GM21723 (cell line): ENCODE measurements around the gene THBS3.
"Not testable (repeated sequence)": the region's sequence is repeated elsewhere in the genome, so short reads cannot be mapped to it uniquely, and the experiment has no call there.

Experiments used
- ATAC-seq: cut with Tn5 transposase; IDR thresholded peaks from one replicate; pipeline ENCODE4 v1.9.1; 2021; ENCODE audit warnings: mild to moderate bottlenecking, moderate library complexity; ENCODE audit not compliant: unreplicated experiment

THBS3 gene

DNA sequence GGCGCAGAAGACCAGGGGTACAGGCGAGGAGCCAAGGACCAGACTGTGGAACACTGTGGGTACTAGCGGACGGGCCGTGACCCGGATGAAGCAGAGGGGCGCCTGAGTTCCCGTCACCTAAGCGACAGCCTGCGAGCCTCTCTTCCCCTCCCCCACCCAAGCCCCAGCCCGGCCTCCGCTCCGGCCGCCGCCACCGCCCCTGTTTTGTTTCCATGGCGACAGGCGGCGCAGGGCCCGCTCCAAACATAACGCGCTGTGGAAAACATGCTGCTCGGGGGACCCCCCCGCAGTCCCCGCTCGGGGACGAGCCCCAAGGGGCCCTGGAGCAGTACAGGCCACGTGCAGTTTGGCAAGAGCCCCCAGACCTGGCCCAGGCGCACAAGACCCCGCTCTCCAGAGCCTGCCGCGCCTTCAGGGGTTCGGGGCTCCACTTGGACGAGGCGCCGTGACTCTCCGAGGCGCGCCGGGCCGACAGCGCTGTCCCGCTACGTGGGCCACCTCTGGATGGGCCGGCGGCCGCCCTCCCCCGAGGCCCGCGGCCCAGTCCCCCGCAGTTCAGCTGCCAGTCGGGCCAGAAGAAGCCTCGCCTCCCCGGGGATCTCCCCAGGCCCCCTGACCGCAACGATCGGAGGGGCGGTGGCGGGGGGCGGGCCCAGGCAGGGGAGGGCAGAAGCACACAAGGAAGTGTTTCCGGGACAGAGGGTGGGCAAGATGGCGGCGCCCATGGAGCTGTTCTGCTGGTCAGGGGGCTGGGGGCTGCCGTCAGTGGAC lies 1.0 kb upstream of the THBS3 start, which contains the start of gene MTX1:
Gene MTX1, plus strand, starts transcription at position 155 of the 771 bp plus-strand sequence. Its CDS starts 110 bp downstream, at position 265.
- ATAC-seq: peak; percentile 75

DNA sequence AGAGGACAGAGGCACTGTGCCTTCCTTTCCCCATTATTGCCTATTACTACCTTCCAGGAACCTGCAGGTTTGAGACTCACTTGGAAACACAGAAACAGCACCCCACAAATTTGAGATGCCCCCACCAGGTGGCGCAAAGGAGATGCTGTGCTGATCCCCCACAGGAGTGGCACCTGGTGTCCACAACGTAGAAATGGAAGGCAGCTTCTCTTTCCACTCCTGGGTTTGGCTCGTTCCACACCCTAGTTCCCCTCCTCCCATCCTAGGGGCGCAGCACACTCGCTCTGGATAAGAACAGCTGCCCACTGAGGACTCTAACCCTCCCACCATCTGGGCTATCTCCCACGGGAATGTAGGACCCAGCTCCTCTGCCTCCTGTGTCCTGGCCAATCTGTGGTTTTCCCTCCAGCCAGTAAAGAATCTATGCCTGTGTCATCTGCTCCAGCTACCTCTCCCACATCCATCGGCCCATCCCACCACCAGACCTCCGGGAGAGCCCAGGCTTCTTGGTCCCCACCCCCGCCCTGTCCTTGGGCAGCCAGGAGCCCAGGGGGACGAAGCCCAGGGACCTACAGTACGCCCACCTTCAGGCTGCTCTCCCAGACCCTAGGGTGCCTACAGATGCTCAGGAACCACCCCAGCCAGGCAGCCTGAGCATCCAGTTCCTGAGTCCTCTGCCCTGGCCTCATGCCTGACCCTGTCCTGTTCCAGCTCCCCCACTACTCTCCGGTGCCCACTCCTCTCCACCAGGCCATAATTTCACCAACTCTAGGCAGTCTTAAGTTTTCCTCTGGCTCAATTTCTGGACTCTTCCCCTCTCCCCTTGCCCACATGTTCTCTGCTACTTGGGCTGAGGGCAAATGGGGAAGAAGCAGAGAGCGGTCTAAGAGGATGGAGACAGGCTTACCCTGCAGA lies 549 bp downstream of the THBS3 start:
- no peak for ATAC-seq

DNA sequence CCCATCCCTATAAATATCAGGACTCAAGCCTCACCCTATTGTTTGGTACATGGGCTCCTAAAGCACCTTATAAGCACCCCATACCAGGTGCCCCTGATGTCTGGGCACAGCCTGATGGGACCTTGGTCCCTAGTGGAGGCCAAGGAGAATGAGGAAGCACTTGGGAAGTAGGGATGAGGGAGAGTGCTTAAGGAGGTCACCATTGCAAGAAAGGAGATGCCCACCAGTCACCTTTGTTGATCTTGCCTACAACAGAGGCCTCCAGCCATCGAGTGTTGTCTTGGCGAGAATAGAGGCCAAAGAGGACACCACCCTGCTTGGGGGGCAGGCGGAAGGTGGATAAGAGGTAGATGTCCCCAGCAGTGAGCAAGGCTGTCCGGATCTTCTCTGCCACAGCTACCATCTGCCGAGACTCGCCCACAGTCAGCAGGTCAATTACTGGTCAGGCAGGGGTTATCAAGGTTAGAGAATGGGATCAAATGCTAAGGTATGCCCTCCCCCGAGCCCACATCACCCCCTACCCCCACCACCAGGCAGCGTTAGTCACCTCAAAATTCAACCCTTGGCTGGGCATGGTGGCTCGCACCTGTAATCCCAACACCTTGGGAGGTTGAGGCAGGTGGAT lies 1.6 kb downstream of the THBS3 start:
- ATAC-seq: no peak

DNA sequence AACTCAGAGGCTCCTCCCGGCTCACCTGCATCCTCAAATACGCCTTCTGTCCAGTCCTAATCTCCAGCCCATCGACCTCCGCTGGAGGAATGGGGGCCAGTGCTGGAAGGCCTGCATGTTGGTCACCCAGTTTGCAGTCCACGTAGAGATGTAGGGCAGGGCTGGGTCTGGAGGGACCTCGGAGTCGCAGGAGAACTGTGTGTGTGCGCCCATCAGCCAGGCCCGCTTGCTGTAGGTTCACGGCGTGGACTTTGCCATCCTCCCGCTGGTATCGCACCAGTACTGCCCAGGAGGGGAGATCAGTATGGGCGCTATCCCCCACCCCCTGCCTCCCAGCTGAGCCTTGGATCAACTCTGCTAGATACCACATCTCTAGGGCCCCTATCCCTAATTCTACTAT lies 2.7 kb downstream of the THBS3 start:
- ATAC-seq: no peak

DNA sequence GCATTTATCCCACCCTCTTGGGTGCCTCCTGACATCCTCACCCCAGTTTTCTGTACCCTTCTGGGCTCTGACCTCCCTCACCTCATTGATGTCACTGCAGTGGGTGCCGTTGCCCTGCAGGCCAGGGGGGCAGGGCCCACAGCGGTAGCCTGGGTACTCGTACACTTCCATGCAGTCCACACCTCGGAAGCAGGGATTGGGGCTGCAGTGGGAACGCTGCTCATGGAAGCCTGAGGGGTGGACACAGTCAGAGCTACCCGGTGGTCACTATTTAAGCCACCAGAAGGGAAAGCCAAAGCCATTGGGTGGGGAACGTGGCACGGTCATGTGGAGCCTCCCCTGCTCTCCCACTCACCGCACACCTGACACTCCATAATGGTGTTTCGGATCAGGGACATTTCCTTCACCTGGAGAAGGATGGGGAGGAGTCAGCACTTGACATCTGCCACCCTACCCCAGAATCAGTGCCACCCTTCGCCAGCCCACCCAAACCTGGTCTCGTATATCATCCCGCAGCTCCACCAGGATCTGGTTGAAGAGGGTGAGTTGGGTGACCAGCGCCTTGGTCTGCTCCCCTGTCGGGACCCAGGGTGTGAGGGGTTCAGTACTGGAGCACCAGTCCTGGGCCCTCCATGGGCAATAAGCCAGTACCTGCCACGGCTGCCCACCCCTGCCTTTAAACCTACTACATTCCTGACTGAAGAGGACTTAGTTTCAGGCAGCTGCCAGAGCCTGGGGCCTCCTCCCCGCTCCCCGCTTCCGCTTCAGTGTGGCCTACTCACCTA lies 4.8 kb downstream of the THBS3 start:
- ATAC-seq: no peak

DNA sequence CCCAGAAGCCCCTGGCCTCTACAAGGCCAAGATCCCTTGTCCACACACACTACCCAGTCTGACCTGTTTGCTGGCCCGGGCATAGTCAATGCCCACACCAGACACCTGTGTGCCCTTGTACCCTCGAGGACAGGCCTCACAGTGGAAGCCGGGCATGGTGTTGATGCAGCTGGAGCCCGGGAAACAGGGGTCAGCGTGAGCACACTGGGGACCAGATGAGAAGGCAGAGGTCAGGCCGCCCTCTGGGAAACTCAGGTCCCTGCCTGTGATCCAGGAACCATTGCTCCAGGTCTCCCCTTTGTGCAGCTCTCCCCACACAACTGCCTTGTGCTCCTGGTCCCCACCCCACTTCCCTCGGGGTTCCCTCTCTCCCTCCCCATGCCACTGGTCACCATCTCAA lies 5.5 kb downstream of the THBS3 start:
- no peak for ATAC-seq

DNA sequence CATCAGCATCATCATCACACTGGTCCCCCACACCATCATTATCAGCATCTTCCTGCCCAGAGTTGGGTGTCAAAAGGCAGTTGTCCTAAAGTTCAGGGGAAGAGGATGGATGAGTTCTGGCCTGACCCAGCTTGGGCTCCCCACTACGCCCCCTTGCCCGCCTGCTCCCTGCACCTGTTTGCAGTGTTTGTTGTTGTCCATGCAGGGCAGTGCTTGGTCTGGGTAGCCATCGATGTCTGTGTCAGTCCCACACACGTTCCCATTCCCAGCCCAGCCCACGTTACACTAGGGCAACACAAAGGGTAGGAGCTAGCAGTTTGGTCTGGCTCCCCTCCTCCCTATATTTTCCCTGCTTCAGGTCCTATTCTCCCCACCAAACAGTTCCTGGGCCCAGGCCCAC lies 6.8 kb downstream of the THBS3 start:
- no peak for ATAC-seq

DNA sequence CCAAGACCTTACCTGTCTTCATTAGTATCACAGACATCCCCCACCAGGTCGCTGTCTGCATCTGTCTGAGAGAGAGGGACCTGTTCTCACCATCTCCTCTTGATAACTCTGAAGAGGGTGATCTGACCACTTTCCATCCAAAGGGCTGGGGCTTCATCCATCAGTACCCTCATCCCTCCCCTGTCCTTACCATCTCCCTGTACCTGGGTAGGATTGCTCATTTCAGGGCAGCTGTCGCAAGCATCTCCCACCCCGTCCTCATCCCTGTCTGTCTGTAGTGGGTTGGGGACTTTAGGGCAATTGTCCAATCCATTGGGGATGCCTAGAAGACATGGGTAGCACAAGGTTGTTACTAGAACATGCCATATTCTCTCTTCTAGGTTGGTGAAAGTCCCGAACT lies 7.9 kb downstream of the THBS3 start:
- ATAC-seq: no peak

DNA sequence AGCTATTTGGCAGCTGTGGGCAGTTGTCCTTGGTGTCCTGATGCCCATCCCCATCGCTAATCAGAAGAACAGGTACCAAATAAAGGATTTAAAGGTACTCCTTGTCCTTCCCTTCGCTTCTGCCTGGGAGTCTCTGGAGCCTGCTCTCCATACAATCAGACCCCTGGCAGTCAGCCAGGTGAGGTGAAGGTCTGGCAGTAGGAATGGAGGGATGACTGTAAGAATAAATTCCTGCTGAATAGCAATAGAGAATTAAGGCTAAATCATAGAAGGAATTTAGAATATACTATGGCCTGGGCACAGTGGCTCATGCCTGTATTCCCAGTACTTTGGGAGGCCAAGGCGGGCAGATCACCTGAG lies 9.2 kb downstream of the THBS3 start:
- no peak for ATAC-seq

DNA sequence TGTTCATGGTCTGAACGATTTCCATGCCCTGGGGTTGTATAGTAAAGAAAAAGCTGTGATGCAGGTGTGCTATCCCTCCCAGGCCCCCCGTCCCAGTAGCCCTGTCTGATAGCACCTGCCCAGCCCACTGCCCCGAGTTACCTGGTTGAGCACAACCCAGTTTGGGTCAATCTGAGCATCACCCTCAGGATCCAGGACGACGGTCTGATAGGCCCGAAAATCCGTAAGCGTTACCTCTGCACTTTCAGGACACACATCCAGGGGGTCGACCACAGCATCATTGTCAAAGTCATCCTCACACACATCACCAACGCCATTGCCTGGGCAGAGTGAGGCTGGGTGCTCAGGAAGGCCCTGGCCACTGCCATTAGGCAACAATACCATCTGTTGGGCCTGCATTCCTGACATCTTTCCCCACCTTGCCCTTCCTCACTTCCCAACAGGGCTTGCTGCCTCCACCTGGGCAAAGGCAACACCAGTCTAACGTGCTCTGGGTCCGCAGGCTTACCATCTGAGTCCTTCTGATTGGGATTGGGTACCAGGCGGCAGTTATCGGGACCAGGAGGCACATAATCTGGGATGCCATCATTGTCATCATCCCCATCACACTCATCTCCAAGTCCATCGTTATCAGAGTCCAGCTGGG lies 9.7 kb downstream of the THBS3 start:
- ATAC-seq: no peak

DNA sequence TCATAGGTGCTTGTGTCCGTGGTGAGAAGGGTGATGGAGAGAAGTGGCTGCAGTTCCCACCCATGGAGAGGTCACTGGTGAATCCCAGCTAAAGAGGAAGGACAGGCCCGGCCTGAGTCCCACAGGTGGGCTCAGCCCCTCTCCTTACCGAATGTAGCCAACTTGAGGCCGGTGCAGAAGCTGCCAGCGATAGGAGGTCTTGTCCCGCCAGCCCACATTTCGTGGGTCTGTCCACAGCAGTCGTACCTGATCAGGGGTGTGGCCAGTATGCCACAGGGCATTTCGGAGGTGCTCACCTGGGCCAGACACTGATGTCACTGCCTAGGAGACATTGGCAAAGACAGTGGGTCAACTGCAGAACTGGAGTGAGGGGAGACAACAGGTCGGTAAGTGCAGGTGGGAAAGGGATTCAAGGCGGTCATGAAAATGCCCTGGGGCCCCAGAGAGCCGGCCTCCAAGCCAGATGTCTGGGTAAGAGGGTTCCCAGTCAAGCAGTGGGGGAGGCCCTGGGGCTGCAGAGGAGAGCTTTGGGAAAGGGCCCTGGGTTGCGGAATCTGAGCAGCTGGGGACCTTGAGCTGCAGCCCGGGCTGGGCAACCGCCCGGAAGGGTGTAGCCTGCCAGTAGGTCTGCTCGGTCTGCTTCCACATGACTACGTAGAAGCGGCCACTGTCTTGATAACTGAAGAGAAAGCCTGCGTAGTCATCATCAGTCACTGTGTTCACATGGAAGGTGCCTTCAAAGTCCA lies 10.6 kb downstream of the THBS3 start:
- ATAC-seq: no peak

DNA sequence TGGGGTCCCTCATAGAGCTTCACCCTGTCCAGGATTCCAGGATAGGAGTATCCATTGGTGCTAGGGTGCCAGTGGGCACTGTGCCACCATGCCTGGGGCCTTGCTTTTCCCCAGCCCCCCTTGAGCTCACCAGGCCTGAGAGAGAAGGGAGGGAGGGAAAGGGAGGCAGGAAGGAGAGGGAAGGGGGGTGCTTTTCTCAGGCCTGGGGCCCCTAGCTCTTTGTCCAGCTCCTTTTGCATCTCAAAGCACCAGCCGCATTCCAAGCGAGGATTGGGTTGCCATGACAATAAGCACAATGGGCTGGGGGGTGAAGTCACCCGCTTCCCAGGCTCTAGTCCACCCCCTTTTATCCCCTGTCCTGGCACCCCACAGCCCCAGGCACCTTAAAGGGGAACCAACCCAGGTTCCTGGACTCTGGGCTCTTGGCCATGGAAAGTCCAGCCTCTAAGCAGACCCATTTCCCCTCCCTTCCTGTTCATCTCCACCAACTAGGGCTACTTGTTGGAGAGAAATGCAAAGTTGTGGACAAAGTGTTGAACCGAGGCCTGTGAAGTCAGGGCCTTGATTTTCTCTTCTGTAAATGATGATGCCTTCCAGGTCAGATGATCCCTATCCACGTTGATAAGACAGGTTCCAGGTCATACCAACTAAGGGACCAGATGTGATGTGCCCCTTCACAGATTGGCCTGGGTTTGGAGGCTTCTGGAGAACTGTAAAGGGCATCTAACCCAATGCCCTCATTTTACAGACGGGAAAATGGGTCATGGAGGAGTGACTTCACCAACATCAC lies 11.4 kb downstream of the THBS3 start:
- ATAC-seq: no peak

DNA sequence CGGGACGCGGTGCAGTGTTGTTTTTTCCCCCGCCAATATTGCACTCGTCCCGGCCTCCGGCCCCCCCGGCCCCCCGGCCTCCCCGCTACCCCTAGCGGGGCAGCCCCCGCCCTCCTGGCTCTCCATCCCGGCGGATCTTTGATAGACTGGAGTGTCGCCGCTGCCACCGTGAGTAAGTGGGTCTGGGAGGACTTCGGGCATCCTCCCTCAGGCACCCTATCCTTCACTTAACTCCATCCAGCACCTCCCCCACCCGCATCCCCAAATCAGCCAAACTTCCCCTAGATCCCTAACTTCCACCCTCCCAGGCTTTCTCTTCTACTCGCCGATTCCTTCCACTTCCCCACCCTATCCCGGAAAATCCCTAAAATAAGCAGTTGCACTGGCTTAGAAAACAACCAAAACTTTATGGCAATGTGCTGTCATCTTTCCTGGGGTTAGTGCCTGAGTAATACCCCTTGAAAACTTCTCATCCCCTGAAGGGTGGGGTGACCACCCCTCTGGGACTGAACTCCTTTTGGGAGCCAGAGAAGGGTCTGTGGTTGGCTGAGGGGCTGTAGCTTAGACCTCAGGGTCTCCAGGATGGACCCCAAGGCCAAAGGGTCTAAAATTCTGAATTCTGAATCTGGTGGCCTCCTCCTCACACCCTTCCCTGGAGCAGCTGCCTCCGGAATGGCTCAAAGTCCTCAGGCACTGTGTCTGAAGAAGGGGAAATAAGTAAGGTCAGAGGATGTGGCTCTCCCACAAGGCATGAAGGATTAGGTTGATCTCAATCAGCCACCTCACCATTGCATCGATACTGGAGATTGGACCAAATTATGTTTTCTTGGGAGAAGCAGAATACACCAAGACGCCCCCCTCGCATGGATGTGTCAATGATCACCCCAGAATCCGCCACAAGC lies 12.2 kb downstream of the THBS3 start:
- ATAC-seq: no peak

DNA sequence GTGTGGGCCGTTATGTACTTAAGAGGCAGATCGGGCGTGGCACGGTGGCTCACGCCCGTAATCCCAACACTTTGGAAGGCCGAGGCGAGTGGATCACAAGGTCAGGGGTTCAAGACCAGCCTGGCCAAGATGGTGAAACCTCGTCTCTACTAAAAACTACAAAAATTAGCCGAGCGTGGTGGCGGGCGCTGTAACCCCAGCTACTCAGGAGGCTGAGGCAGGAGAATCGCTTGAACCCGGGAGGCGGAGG lies 13.8 kb downstream of the THBS3 start:
- not testable (repeated sequence) for ATAC-seq

DNA sequence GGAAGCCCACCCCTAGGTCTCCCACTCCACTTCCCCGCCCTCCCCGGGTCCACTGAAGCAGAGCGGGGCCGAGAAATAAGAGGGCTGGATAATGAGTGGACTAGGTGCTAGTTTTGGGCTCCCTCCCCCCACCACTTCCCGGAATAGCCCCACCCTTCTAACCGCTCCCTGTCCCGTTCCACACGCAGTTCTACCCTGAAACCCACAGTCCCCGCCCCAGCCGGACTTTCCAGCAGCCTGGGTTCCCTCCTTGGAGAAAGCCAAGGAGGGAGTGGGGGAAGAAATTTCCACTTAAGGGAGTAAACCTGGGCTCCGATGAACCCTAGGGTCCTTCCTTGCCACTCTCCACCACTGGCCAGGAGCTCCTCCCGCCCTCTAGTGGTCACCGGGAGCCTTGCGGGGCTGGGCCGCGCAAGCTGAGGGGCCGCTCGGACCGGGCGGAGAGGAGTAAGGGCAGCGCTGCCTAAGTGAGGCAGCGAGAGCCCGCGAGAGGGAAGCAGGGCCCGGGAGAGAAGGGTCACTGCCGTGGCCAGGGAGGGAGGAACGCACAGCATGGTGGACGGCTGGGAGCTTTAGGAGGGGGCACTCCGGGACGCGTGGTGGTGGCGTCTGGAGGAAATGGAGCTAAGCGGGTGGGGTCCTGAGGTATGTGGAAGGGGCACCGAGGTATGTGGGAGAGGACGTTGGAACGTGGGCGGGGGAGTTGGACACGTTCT lies 14.3 kb downstream of the THBS3 start:
- peak; percentile 70 for ATAC-seq

DNA sequence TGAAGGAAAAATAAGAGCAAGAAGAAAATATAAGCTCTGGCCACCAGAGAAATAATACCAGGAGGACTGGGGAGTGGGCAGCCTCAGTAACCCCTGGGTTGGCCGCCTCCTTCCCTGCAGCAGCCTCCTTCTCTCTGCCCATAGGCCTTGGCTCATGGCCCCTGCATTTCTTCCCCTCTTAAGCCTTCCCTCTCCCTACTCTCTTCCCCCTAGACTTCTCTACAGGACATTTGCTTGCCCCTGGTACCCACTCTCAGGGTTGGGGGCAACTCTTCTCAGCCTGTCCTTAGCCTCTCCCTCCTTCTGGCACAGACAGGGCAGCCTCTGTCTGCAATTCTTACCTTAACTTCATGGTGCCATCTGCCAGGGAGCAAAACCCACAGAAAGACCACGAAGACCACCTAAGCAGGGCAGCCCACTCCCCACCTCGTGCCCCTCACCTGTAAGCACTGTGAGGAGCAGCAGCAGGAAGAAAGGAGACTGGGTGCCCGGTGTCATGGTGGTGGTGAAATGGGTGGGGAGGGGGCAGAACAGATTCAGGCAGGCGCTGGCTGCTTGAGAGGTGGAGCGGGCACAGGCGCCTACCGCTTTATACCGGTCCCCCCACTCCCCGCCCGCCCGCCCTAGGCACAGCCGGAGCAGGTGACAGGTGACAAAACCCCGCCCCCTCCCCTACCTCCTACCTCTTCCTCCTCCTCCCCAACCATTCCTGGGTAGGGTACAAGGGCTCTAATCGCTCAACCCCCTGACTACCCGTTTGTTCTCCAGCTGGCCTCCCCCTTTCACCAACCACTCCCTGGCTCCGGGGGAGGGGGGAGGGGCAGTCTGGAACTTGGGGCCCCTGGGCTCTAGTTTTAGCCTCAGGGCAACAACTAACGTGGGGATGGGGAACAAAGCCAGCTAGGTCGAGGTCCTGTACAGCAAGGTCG lies 15.1 kb downstream of the THBS3 start:
- ATAC-seq: peak; percentile 8
